Pancreas (tissue), 10 donors: Measurements from ENCODE around the gene NDUFV3. TPM values are rescaled to one million over a fixed set of nuclear protein-coding genes. Genes with fewer than 3 reads are reported as not detected.
A peak's percentile ranks its signal among the peaks of the same experiment; 100 is the strongest.

Source experiments
- ATAC-seq, 4 donors: fragments of 200-7000 bp; cut with Tn5 transposase; one replicate each; pipeline versions ENCODE4 v1.8.0 to v1.9.1; 2020; ENCODE audit warnings: mild to moderate bottlenecking in 4 of 4, moderate library complexity in 4 of 4
- DNase-seq, 6 donors: peaks; one replicate each; pipeline ENCODE4 v3.0.0-alpha.2; 2020
- FAIRE-seq: peaks from 2 replicates; lab custom pipeline; 2012; peaks lifted over from hg19 to GRCh38; lab: Jason Lieb, UNC
- H3K27ac ChIP-seq, 4 donors: fragments of 200-600 bp; sonication (generic); 1 replicate in 3 of 4; 2 replicates in 1 of 4; pipeline versions ENCODE4 v1.5.0 to v1.8.0; 2020
- H3K27me3 ChIP-seq, 4 donors: fragments of 200-600 bp; one replicate each; pipeline ENCODE4 v1.8.0; 2021
- H3K36me3 ChIP-seq, 3 donors: fragments of 200-600 bp; sonication (generic) in 1 of 3; one replicate each; pipeline versions ENCODE4 v1.5.0 to v1.8.0; 2020 to 2021
- H3K4me1 ChIP-seq, 3 donors: fragments of 200-600 bp; one replicate each; pipeline ENCODE4 v1.8.0; 2021
- H3K4me3 ChIP-seq, 4 donors: fragments of 200-600 bp; sonication (generic) in 2 of 4; one replicate each; pipeline versions ENCODE4 v1.5.0 to v1.8.0; 2020 to 2021
- H3K9me3 ChIP-seq, 4 donors: fragments of 200-600 bp; one replicate each; pipeline ENCODE4 v1.8.0; 2021
- WGBS, 2 donors: extraction: QIAGEN DNeasy Blood & Tissue Kit; methylation state at CpG; one replicate each; pipeline ENCODE4 v1.1.7; 2013; 5-methylcytosine and 5-hydroxymethylcytosine counted together
- intact Hi-C, 3 donors: fragments of 100-400 bp; cut with DNase I; formaldehyde crosslinking; loops; one replicate each; pipeline versions ENCODE4 v1.11.1 to v1.14.2; 2022
- polyA plus RNA-seq, 2 donors: library from polyadenylated mRNA; stranded (reverse); fragments of 200-250 nt; gene quantifications; one replicate each; pipeline ENCODE4 v1.2.3, GENCODE V29; 2013
- total RNA-seq, 6 donors: library from RNA; stranded (reverse); fragmentation: NEBNext Ultra II Directional in 4 of 6; extraction: Animal tissue kit (Norgen Biotek cat#: 25700) in 4 of 6; gene quantifications; one replicate each; pipeline versions ENCODE4 v1.2.1 to v1.2.4, GENCODE V29; 2021 to 2023
- TF ChIP-seq, protein P1 (sequence below), 4 donors: fragments of 200-600 bp; sonication (generic) in 3 of 4; IDR thresholded peaks; one replicate each; pipeline versions ENCODE4 v1.5.0 to v1.8.0; 2021; ENCODE audit warnings: antibody characterized with exemption in 4 of 4
- donor health status: healthy with polysubstance abuse.
- donor health status: DM: no; HTN: no; CAD: no; lungs with moderate emphysema.
- donor health status: DM: no; HTN: no; CAD: no.
- donor health status: control.
- donor health status: control.
- donor health status: Bipolar disorder and iron deficiency.
- donor health status: DM: yes; HTN: yes; CAD: no.
- donor health status: DM: no; HTN: no; CAD: no.
- donor health status: DM: no; HTN: no; CAD: no.
- donor health status: DM: yes; HTN: yes; CAD: no.

NDUFV3 gene
- total and polyA plus RNA-seq, 8 donors = 16.6 to 30.1 (median 20.8) TPM

DNA sequence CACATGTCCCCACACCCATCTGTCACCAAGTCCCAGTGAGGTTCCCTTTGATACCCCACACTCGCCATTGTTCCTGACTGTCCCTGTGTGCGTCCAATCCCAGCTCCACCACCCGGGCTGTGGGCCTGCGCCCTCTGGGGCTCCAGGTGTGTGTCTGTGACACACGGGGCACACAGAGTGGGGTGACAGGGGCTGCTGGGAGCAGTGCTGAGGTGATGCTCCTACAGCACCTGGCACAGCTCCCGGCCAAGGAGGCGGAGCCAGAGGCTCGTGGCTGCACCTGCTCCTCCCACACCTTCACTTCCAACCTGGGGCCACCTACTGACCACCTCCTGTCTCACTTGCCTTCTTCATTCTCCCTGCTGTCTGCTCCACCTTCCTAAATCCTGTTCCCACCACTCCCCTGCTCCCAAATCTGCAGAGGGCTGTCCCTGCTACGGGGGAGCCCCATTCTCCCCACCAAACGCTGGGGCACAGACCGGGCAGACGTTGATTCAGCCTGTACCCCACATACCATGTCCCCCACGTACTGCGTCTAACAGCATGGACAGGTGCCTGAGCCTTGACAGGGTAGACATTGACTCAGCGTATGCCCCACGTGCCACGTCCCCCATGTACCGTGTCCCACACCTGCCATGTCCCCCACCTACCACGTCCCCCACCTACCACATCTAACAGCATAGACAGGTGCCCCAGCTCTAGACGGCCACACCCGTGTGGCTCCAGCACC lies 30.2 kb upstream of the NDUFV3 start:
- Histone ChIP-seq H3K4me1 (no peaks in the 10 kb centered on the region), H3K9me3 (no peaks in the 10 kb centered on the region), H3K4me3 (no peak overlapping the region), H3K27me3 (no peaks in the 10 kb centered on the region), H3K27ac (no peak overlapping the region), H3K36me3 (peaks cover 0 to 30% (median 0%) of the 10 kb centered on the region in 3 donors)
- TF ChIP-seq, protein P1, sequence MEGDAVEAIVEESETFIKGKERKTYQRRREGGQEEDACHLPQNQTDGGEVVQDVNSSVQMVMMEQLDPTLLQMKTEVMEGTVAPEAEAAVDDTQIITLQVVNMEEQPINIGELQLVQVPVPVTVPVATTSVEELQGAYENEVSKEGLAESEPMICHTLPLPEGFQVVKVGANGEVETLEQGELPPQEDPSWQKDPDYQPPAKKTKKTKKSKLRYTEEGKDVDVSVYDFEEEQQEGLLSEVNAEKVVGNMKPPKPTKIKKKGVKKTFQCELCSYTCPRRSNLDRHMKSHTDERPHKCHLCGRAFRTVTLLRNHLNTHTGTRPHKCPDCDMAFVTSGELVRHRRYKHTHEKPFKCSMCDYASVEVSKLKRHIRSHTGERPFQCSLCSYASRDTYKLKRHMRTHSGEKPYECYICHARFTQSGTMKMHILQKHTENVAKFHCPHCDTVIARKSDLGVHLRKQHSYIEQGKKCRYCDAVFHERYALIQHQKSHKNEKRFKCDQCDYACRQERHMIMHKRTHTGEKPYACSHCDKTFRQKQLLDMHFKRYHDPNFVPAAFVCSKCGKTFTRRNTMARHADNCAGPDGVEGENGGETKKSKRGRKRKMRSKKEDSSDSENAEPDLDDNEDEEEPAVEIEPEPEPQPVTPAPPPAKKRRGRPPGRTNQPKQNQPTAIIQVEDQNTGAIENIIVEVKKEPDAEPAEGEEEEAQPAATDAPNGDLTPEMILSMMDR (IDR thresholded peaks at IDR 0.05) = no peak
- intact Hi-C loops = no loop called here
- DNase-seq = peak in 2 of 6 donors; percentile 48 to 74
- FAIRE-seq = no peak
- peak in 2 of 4 donors; percentile 45 to 53 for ATAC-seq
- WGBS, 2 donors = 86 to 91% methylated on average over 21 of the region's 21 CpGs

DNA sequence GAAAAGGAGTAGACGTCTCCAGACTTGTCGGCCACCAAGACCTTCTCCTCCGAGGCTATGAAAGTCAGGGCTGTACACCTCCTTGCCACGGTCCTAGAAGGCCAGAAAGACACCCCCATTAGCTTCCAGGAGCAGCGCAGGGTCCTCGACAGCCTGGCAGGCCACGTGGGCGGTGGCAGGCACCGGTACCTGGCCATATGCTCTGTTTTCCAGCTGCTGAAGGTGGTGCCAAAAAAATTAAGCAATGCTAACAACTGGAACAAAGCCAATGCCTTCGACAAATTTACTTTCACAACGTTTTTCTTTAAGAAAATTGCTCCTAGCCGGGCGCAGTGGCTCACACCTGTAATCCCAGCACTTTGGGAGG lies 29.6 kb upstream of the NDUFV3 start:
- TF ChIP-seq, protein P1 (IDR thresholded peaks at IDR 0.05) = no peak
- intact Hi-C loops = no loop called here
- peaks cover 0 to 34% (median 0%) of the 10 kb centered on the region in 3 donors for H3K36me3 ChIP-seq
- no peaks in the 10 kb centered on the region for H3K4me1 ChIP-seq
- H3K4me3 ChIP-seq = no peak overlapping the region
- FAIRE-seq = no peak
- ATAC-seq = peak in 1 of 4 donors; percentile 15
- H3K9me3 ChIP-seq = no peaks in the 10 kb centered on the region
- no peak overlapping the region for H3K27ac ChIP-seq
- DNase-seq = peak in 1 of 6 donors; percentile 30
- 66 to 67% methylated on average over 13 of the region's 13 CpGs for WGBS, 2 donors
- H3K27me3 ChIP-seq = no peaks in the 10 kb centered on the region

DNA sequence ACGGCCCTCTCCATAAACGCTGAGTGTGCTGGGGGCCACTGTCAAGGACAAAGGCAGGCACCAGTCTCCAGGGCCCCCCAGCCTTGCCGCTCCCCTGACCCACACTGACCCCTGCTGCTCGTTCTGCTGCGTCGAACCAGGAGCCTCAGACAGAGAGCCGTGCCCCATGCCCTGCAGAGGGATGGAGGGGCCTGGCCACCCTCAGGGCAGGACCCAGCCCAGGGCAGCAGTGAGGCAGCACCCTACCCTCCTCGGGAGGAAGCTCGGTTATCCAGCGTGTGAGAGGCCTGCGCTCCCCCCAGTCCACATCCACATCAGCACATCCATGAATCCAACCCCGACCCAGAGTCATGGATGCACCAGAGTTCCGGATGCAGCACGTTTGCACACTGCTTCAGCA lies 28.8 kb upstream of the NDUFV3 start:
- 91 to 98% methylated on average over 14 of the region's 14 CpGs for WGBS, 2 donors
- TF ChIP-seq, protein P1 (IDR thresholded peaks at IDR 0.05) = no peak
- Histone ChIP-seq H3K27me3 (no peaks in the 10 kb centered on the region), H3K9me3 (no peaks in the 10 kb centered on the region), H3K4me1 (no peaks in the 10 kb centered on the region), H3K4me3 (no peak overlapping the region), H3K27ac (no peak overlapping the region), H3K36me3 (peaks cover 0 to 36% (median 2%) of the 10 kb centered on the region in 3 donors)
- FAIRE-seq = no peak
- peak in 1 of 6 donors; percentile 47 for DNase-seq
- intact Hi-C loops = no loop called here
- ATAC-seq = no peak

DNA sequence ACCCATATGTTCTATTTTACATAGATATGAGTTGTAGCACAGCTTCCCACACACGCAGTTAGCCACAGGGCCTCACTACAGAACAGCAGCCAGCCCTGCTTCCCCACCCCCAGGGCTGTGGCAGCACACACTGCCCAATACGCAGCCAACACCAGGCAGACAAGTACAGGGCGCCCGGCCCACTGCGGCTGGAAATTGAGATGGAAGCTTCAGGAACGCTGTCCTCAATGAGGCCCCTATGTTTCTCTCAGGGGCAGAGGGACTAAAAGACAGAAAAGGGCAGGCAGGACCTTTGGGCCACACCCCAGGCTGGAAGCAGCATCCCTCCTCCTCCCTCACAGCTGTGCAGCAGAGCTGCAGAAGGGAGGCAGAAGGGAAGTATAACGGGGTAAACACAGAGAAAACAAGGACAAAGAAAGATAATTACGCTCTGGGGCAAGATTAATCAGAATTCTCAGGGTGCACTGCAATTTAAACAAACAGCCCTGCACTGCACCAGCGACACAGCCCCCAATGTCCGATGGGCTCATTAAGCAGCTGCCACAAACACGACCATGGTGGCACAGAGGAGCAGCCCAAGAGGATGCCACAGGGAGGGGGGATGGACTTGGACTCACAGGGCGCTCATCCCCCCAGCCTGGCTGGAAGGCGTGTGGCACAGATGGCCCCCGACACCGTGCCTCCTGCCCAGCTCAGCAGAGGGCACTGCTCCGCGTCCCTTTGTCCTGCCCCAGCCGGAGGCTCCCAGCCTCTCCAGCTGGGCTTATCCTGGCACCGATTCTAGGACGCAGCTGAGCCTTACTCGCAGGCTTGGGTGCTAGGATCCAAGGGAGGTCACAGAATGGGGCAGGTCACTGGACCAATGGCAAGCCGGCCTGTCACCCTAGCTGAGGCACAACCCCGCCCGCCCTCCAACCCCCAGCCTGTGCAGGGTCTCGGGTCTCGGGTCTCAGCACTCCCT lies 28.0 kb upstream of the NDUFV3 start:
- intact Hi-C loops = no loop called here

More for the DNA sequence above, 28.0 kb upstream of the NDUFV3 start:
- Histone ChIP-seq H3K27ac (no peak overlapping the region), H3K9me3 (no peaks in the 10 kb centered on the region), H3K4me3 (no peak overlapping the region), H3K4me1 (no peaks in the 10 kb centered on the region), H3K36me3 (peaks cover 0 to 31% (median 4%) of the 10 kb centered on the region in 3 donors), H3K27me3 (no peaks in the 10 kb centered on the region)
- FAIRE-seq (no peak), DNase-seq (peak in 1 of 6 donors; percentile 63), ATAC-seq (peak in 3 of 4 donors; percentile 9 to 24 (median 20))
- TF ChIP-seq, protein P1 (IDR thresholded peaks at IDR 0.05) = no peak
- 81 to 82% methylated on average over 25 to 26 of the region's 26 CpGs for WGBS, 2 donors
